GM12874 (cell line): Measurements from ENCODE around the gene GSC2.

Source experiments
- TF ChIP-seq, protein P1 (sequence below): IDR thresholded peaks from 2 replicates; pipeline ENCODE4 v1.5.1; 2011; ENCODE audit warnings: low read depth, mild to moderate bottlenecking, control low read depth, low read length, moderate library complexity; ENCODE audit not compliant: insufficient read depth

GSC2 gene

DNA sequence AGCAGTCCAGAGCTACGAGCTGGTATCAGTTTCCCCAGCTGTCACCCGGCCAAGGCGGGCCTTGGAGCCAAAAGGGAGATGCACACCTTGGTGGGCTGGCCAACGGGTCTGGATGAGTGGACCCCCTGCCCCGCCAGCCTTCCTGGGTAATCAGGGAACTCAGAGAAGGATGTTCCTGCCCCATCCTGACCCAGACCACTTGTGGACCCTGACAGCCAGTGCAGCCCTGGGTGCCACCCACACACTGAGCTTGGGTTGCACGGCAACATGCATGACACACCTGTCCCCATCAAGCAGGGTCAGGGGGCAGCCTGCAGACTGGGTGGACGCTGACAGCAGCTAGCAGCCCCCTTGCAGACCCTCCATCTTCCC, 19.8 kb upstream of the GSC2 start:
- TF ChIP-seq, protein P1, sequence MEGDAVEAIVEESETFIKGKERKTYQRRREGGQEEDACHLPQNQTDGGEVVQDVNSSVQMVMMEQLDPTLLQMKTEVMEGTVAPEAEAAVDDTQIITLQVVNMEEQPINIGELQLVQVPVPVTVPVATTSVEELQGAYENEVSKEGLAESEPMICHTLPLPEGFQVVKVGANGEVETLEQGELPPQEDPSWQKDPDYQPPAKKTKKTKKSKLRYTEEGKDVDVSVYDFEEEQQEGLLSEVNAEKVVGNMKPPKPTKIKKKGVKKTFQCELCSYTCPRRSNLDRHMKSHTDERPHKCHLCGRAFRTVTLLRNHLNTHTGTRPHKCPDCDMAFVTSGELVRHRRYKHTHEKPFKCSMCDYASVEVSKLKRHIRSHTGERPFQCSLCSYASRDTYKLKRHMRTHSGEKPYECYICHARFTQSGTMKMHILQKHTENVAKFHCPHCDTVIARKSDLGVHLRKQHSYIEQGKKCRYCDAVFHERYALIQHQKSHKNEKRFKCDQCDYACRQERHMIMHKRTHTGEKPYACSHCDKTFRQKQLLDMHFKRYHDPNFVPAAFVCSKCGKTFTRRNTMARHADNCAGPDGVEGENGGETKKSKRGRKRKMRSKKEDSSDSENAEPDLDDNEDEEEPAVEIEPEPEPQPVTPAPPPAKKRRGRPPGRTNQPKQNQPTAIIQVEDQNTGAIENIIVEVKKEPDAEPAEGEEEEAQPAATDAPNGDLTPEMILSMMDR, result no peak

DNA sequence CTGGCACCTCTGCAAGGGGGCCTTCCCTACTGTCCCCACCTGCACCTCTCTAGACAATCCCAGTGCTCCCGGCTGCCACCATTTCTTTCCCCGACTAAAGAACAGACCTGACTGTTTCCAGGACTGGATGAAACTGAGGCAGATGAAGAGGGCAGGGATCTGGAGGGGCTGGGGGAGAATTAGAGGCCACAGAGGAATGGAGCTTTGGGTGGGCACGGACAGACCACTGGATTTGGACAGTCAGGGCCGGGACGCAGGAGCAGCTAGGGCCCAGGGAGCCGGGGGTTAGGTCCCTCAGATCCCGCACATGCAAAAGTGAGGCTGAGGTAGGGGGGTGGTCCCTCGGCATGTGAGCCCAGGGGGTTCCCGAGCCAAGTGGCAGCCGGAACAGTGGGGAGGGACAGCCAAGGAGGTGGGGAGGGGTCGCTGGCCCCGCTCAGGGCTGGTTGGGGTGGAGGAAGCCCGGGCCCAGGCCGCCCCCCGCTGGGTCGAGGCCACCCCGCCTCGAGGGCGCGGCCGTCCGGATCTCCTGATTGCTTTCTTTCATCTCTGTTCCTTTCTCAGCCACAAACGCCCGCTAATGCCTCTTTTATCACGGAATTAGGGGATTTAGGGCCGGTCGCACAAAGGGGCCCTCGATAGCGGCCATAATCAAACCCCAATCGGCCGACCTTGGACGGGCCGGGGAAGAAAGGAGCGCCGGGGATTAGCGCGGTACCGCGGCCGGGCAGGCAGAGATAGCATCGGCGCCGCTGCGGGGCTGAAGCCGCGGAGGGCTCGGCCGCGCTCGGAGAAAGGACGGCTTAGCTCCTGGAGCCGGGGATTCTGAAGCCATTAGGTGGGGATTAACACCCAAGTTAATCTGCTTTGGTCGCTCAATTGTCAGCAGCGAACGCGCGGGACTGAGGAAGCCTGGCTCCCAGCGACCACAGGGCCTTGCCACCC, 19.2 kb upstream of the GSC2 start:
- TF ChIP-seq, protein P1, result no peak

DNA sequence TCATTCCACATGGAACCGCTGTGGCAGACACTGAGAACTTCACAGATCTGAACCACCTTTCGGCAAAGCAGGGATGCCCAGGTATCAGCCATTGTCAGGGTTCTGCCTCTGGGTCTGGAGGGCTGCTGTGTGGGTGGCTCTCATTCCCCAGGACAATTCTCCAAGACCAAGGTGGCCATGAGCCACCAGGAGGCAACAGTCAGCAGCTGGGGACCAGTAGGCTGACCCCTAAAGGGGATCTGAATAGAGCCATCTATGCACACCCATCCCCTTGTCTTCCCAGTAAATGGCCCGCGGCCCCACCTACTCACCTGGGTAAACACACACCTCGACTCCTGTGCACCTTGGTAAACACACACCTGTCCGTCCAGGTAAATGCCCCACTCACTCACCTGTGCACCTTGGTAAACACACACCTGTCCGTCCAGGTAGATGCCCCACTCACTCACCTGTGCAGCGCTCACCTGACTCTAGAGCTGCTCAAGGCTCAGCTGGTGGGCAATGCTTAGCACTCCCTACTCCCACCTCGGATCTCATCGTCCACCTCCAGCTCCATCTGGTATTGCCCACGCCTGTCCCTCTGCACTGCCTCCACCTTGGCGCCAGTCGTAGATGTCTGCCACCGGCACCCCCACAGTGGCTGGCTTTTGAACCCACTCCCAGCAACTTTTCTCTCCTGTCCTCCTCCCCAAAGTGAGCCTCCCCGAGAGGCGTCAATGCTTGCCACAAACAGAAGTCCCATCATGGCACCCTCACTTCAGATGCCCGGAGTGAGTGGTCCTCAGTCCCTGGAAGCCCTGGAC, 18.2 kb upstream of the GSC2 start:
- TF ChIP-seq, protein P1, result no peak

DNA sequence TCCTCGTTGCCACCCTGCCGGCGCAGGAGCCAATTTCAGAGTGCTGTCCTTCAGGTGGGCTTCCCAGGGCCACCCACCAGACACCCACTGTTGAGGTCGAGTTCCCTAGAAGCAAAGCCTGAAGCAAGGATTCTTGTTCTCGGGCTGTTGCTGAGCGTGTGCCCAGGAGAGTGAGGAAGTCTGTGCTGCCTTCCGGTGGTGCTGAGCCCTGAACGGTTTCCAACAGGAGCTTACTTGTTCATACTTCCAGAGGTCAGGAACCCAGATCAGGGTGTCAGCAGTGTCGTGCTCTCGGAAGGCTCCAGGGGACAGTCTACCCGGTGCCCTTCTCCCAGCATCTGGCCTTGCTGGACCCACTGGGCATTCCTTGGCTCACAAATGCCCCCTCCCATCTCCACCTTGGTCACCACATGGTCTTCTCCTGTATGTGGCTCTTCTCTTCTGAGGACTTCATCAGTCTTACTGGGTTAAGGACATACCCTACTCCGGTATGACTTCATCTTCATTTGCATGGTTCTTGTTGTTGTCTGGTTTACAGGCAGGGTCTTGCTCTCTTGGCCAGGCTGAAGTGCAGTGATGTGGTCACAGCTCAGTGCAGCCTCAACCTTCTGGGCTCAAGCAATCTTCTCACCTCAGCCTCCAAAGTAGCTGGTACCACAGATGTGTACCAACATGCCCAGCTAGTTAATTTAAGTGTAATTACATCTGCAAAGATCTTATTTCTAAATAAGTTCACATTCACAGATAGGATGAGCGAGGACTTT, 17.2 kb upstream of the GSC2 start:
- TF ChIP-seq, protein P1, result no peak

DNA sequence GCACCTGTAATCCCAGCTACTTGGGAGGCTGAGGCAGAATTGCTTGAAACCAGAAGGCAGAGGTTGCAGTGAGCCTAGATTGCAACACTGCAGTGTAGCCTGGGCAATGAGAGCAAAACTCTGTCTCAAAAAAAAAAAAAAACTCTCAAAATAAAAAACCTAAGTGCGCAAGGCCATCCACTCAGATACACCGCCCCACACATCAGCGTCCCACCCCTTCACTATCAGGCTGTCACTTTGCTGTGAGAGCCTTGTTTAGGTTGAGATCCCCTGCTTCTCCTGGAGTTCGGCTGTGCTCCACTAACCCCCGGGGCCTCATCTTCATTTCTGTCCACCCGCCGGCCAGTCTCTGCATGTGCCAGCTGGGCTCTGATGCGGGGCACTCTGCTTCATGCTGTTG, 16.3 kb upstream of the GSC2 start:
- TF ChIP-seq, protein P1, result no peak

DNA sequence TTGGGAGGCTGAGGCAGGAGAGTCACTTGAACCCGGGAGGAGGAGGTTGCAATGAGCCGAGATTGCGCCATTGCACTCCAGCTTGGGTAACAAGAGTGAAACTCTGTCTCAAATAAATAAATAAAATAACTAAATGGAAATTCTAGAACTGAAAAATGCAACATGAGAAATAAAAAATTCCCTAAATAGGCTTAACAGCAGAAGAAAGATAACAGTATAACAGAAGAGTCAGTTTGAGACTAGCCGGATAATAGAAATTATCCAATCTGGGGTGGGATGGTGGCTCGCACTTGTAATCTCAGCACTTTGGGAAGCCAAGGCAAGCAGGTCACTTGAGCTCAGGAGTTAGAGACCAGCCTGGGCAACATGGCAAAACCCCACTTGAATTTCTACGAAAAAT, 14.3 kb upstream of the GSC2 start:
- TF ChIP-seq, protein P1, result no peak
